GM12878 (cell line): Measurements from ENCODE around the gene PRODH. TPM values are rescaled to one million over a fixed set of nuclear protein-coding genes. Genes with fewer than 3 reads are reported as not detected.

ENCODE experiments used
- ATAC-seq: fragments of 200-7000 bp; cut with Tn5 transposase; 3 replicates; pipeline ENCODE4 v1.9.1; 2020; ENCODE audit warnings: mild to moderate bottlenecking, moderate library complexity
- BruUV-seq: library from RNA; stranded (reverse); fragments of 400-500 nt; replicated peaks from 2 replicates; lab custom pipeline; 2021; lab: Mats Ljungman, UMichigan
- CTCF ChIA-PET: fragments of 300-600 bp; sonication (Branson Sonifier 250); formaldehyde crosslinking; extraction: SDS; loops from one replicate; lab custom pipeline; 2021; ENCODE audit warnings: inconsistent platforms; lab: Yijun Ruan, JAX
- POLR2A ChIA-PET: fragments of 350-600 bp; formaldehyde crosslinking; extraction: SDS; loops from one replicate; lab custom pipeline; 2021; ENCODE audit warnings: inconsistent platforms; lab: Charles Lee
- RAD21 ChIA-PET: fragments of 300-600 bp; sonication (Branson Sonifier 250); formaldehyde crosslinking; loops from one replicate; lab custom pipeline; 2023; ENCODE audit warnings: antibody characterized with exemption; ENCODE audit not compliant: unreplicated experiment; lab: Charles Lee
- SMC1A ChIA-PET: fragments of 300-600 bp; sonication (Branson Sonifier 250); formaldehyde crosslinking; loops from one replicate; lab custom pipeline; 2023; ENCODE audit not compliant: unreplicated experiment, uncharacterized antibody; lab: Charles Lee
- DNase-seq: peaks from one replicate; pipeline ENCODE4 v3.0.0-alpha.2; 2011; ENCODE audit warnings: low read depth, low spot score
- FAIRE-seq: peaks from 3 replicates; lab custom pipeline; 2011; peaks lifted over from hg19 to GRCh38; lab: Jason Lieb, UNC
- H2AFZ ChIP-seq: 2 replicates; pipeline ENCODE4 v1.6.0; 2011; ENCODE audit warnings: low read depth, low read length, control low read depth; ENCODE audit not compliant: control insufficient read depth
- H3K27ac ChIP-seq: 2 replicates; pipeline ENCODE4 v1.5.1; 2011; ENCODE audit warnings: control low read depth; ENCODE audit not compliant: control insufficient read depth, insufficient read depth
- H3K27me3 ChIP-seq, 2 experiments: replicated peaks in 1 of 2; 2 replicates each; pipeline versions ENCODE4 v1.6.0 to v1.6.1; 2011; ENCODE audit warnings: low read length in 1 of 2; ENCODE audit not compliant: control insufficient read depth in 2 of 2, insufficient read depth in 2 of 2
- H3K36me3 ChIP-seq, 2 experiments: 2 replicates each; pipeline ENCODE4 v1.5.1; 2011; ENCODE audit warnings: low read length in 1 of 2; ENCODE audit not compliant: control insufficient read depth in 2 of 2, insufficient read depth in 2 of 2
- H3K4me1 ChIP-seq: 2 replicates; pipeline ENCODE4 v1.6.1; 2011; ENCODE audit warnings: mild to moderate bottlenecking, low read length, moderate library complexity, mixed read lengths; ENCODE audit not compliant: control insufficient read depth, insufficient read depth
- H3K4me2 ChIP-seq: 2 replicates; pipeline ENCODE4 v1.6.0; 2011; ENCODE audit warnings: control low read depth; ENCODE audit not compliant: control insufficient read depth, insufficient read depth
- H3K4me3 ChIP-seq: fragments of 200-600 bp; sonication (generic); 2 replicates; pipeline ENCODE4 v1.5.1; 2016
- H3K79me2 ChIP-seq: 2 replicates; pipeline ENCODE4 v1.6.0; 2011; ENCODE audit warnings: low read length; ENCODE audit not compliant: control insufficient read depth, insufficient read depth
- H3K9ac ChIP-seq: 2 replicates; pipeline ENCODE4 v1.8.0; 2011; ENCODE audit warnings: low read length, control low read depth, mixed read lengths; ENCODE audit not compliant: control insufficient read depth, insufficient read depth
- H3K9me3 ChIP-seq: replicated peaks from 3 replicates; pipeline ENCODE4 v1.5.1; 2011; ENCODE audit warnings: mild to moderate bottlenecking, low read length; ENCODE audit not compliant: control insufficient read depth, insufficient read depth
- H4K20me1 ChIP-seq: 2 replicates; pipeline ENCODE4 v1.6.0; 2011; ENCODE audit not compliant: control insufficient read depth, insufficient read depth
- CBX3 ChIP-seq: fragments of 200-600 bp; sonication (generic); IDR thresholded peaks from 2 replicates; pipeline ENCODE4 v1.6.1; 2016; ENCODE audit warnings: low read depth, borderline replicate concordance
- GABPA ChIP-seq: IDR thresholded peaks from 2 replicates; pipeline ENCODE4 v1.6.1; 2014; ENCODE audit warnings: antibody characterized with exemption, low read depth, mild to moderate bottlenecking, inconsistent platforms
- MYB ChIP-seq: fragments of 150-350 bp; IDR thresholded peaks from 2 replicates; pipeline ENCODE4 v1.6.1; 2014; ENCODE audit warnings: mild to moderate bottlenecking, low read depth, low read length, borderline replicate concordance
- POLR2A ChIP-seq: IDR thresholded peaks from 2 replicates; pipeline ENCODE4 v1.6.1; 2011; ENCODE audit warnings: low read depth, mild to moderate bottlenecking, low read length
- SIN3A ChIP-seq: IDR thresholded peaks from 2 replicates; pipeline ENCODE4 v1.6.1; 2012; ENCODE audit warnings: low read depth, low read length, improper control_type of control experiment
- TCF12 ChIP-seq: IDR thresholded peaks from 2 replicates; pipeline ENCODE4 v1.6.1; 2011; ENCODE audit warnings: low read depth, mild to moderate bottlenecking, low read length
- TCF7 ChIP-seq: IDR thresholded peaks from 2 replicates; pipeline ENCODE4 v1.6.1; 2014; ENCODE audit warnings: antibody characterized with exemption, borderline replicate concordance
- ZZZ3 ChIP-seq: IDR thresholded peaks from 2 replicates; pipeline ENCODE4 v1.6.1; 2011; ENCODE audit warnings: low read depth; ENCODE audit not compliant: control insufficient read depth, insufficient read length
- WGBS: methylation state at CpG from one replicate; pipeline ENCODE4 v1.1.6; 2016; ENCODE audit warnings: low lambda C conversion rate; ENCODE audit not compliant: insufficient replicate concordance, insufficient coverage; ENCODE audit errors: missing lambda C conversion rate; 5-methylcytosine and 5-hydroxymethylcytosine counted together
- in situ Hi-C: fragments of 300-500 bp; cut with MboI; formaldehyde crosslinking; loops from 9 replicates; pipeline ENCODE4 v1.14.3; 2018; ENCODE audit warnings: mixed read lengths
- intact Hi-C: fragments of 100-400 bp; cut with micrococcal nuclease; formaldehyde crosslinking; loops from one replicate; pipeline ENCODE4 v1.14.2; 2022; ENCODE audit not compliant: unreplicated experiment
- polyA plus RNA-seq, 11 experiments: library from polyadenylated mRNA; depleted of rRNA in 4 of 11; unstranded in 6 of 11; stranded (reverse) in 5 of 11; fragments of >200 nt; fragmentation: Nextera tagmentation in 4 of 11; fragmentation: Illumina TruSeq in 1 of 11; extraction: Ambion mirVana in 4 of 11; extraction: Trizol in 1 of 11; gene quantifications; 1 replicate in 1 of 11; 2 replicates in 10 of 11; pipeline versions ENCODE4 v1.2.1 to v1.2.3, GENCODE V29; 2011 to 2016; ENCODE audit warnings: inconsistent platforms in 2 of 11, missing spikeins in 2 of 11, low read depth in 1 of 11
- total RNA-seq, 4 experiments: library from RNA; depleted of rRNA in 3 of 4; stranded (reverse); fragments of >200 nt in 3 of 4; fragmentation: Illumina TruSeq in 1 of 4; extraction: Trizol in 1 of 4; gene quantifications; 2 replicates each; pipeline versions ENCODE4 v1.2.1 to v1.2.3, GENCODE V29; 2013 to 2021
- TF ChIP-seq, protein P1 (sequence below): fragments of 450-650 bp; IDR thresholded peaks from 2 replicates; pipeline ENCODE4 v1.6.1; 2017; ENCODE audit warnings: mild to moderate bottlenecking, moderate library complexity
- TF ChIP-seq, protein P2 (sequence below), 3 experiments: IDR thresholded peaks in 2 of 3; conservative IDR thresholded peaks in 1 of 3; 2 replicates each; pipeline ENCODE4 v1.5.1; 2011; ENCODE audit warnings: low read depth in 3 of 3, low read length in 3 of 3, mild to moderate bottlenecking in 3 of 3, control low read depth in 2 of 3, moderate library complexity in 2 of 3, inconsistent platforms in 1 of 3, mixed read lengths in 1 of 3; ENCODE audit not compliant: control insufficient read depth in 2 of 3, insufficient read depth in 1 of 3; ENCODE audit errors: extremely low read depth in 1 of 3
- TF ChIP-seq, protein P3 (sequence below): IDR thresholded peaks from 2 replicates; pipeline ENCODE4 v1.6.1; 2011; ENCODE audit warnings: mild to moderate bottlenecking, low read depth, low read length, moderate library complexity; ENCODE audit not compliant: insufficient replicate concordance

The PRODH gene
- total and polyA plus RNA-seq, 10 of the 15 experiments (the other 5 are each of a cell fraction or from before 2014, with no cell fraction given): 0.03 to 0.10 (median 0.07) TPM; not detected in 6

DNA sequence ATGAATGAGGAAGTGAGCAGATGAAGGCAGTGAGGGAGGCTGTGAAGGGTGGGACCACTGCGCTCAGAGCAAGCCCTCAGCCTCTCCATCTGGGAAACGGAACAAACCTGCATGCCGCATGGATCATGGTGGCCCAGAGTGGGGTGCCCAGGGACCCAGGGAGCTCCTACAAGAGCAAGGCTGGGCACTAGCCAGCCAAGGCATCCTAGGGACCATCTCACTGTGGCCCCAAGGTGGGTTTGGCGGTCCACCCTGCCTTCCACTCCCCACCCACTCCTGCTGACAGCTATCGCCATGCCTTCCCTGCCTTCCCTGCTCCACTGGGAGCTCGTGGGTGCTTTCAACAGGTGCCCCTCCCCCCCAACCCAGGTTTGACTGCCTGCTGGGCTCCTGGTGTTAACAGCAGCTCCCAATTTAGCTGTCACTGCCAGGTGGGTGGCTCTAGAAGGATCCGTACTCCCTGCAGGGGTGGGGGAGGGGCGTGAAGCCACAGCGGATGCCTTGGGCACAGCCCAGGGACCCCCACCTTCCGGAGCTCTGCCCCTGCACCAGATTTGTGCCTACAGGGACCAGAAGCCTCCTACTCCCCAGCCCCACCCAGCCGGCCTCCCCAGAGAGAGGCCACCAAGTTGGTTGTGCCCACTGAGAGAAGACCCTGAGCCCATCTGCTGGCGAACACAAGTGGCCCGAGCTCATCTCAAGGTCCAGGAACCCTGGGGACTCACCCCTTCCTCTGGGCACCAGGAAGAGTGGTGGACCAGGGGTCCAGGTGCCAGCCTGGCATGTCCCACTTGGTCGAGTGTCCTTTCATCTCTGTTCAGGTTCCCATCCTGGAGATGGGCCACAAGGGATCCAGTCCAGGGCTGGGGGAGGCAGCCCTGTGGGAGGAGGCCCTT, 29.7 kb upstream of the PRODH start:
- no peaks in the 10 kb centered on the region for H3K9me3 ChIP-seq
- no peak overlapping the region for H3K27ac ChIP-seq
- ChIA-PET CTCF (no interaction called here), SMC1A (no interaction called here), POLR2A (no interaction called here), RAD21 (no interaction called here)
- no peak overlapping the region for H3K4me3 ChIP-seq
- H2AFZ ChIP-seq: no peak overlapping the region
- no peaks in the 10 kb centered on the region; a peak in 2 of 4 replicates for H3K27me3 ChIP-seq
- FAIRE-seq: no peak
- H3K36me3 ChIP-seq: no peaks in the 10 kb centered on the region
- TF ChIP-seq SIN3A (no peak), ZZZ3 (no peak), GABPA (no peak), MYB (no peak), TCF7 (no peak), CBX3 (no peak), POLR2A (no peak), TCF12 (no peak)
- TF ChIP-seq, protein P1, sequence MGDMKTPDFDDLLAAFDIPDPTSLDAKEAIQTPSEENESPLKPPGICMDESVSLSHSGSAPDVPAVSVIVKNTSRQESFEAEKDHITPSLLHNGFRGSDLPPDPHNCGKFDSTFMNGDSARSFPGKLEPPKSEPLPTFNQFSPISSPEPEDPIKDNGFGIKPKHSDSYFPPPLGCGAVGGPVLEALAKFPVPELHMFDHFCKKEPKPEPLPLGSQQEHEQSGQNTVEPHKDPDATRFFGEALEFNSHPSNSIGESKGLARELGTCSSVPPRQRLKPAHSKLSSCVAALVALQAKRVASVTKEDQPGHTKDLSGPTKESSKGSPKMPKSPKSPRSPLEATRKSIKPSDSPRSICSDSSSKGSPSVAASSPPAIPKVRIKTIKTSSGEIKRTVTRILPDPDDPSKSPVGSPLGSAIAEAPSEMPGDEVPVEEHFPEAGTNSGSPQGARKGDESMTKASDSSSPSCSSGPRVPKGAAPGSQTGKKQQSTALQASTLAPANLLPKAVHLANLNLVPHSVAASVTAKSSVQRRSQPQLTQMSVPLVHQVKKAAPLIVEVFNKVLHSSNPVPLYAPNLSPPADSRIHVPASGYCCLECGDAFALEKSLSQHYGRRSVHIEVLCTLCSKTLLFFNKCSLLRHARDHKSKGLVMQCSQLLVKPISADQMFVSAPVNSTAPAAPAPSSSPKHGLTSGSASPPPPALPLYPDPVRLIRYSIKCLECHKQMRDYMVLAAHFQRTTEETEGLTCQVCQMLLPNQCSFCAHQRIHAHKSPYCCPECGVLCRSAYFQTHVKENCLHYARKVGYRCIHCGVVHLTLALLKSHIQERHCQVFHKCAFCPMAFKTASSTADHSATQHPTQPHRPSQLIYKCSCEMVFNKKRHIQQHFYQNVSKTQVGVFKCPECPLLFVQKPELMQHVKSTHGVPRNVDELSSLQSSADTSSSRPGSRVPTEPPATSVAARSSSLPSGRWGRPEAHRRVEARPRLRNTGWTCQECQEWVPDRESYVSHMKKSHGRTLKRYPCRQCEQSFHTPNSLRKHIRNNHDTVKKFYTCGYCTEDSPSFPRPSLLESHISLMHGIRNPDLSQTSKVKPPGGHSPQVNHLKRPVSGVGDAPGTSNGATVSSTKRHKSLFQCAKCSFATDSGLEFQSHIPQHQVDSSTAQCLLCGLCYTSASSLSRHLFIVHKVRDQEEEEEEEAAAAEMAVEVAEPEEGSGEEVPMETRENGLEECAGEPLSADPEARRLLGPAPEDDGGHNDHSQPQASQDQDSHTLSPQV: no peak
- TF ChIP-seq, protein P2, sequence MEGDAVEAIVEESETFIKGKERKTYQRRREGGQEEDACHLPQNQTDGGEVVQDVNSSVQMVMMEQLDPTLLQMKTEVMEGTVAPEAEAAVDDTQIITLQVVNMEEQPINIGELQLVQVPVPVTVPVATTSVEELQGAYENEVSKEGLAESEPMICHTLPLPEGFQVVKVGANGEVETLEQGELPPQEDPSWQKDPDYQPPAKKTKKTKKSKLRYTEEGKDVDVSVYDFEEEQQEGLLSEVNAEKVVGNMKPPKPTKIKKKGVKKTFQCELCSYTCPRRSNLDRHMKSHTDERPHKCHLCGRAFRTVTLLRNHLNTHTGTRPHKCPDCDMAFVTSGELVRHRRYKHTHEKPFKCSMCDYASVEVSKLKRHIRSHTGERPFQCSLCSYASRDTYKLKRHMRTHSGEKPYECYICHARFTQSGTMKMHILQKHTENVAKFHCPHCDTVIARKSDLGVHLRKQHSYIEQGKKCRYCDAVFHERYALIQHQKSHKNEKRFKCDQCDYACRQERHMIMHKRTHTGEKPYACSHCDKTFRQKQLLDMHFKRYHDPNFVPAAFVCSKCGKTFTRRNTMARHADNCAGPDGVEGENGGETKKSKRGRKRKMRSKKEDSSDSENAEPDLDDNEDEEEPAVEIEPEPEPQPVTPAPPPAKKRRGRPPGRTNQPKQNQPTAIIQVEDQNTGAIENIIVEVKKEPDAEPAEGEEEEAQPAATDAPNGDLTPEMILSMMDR (IDR thresholded peaks at IDR 0.05 in 2 of 3, conservative IDR thresholded peaks at IDR 0.05 in 1 of 3; ENCODE audit: control insufficient read depth in 2 of 3, extremely low read depth in 1 of 3, insufficient read depth in 1 of 3, low read depth in 3 of 3, low read length in 3 of 3): no peak
- TF ChIP-seq, protein P3, sequence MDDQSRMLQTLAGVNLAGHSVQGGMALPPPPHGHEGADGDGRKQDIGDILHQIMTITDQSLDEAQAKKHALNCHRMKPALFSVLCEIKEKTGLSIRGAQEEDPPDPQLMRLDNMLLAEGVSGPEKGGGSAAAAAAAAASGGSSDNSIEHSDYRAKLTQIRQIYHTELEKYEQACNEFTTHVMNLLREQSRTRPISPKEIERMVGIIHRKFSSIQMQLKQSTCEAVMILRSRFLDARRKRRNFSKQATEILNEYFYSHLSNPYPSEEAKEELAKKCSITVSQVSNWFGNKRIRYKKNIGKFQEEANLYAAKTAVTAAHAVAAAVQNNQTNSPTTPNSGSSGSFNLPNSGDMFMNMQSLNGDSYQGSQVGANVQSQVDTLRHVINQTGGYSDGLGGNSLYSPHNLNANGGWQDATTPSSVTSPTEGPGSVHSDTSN: no peak
- ATAC-seq: no peak
- no peak overlapping the region for H3K4me2 ChIP-seq
- no TSS peak for BruUV-seq
- no peaks in the 10 kb centered on the region for H4K20me1 ChIP-seq
- in situ Hi-C loops: no loop called here
- intact Hi-C loops: no loop called here
- no peaks in the 10 kb centered on the region for H3K79me2 ChIP-seq
- H3K9ac ChIP-seq: no peak overlapping the region
- H3K4me1 ChIP-seq: no peaks in the 10 kb centered on the region
- no peak for DNase-seq
- 30% methylated on average over 10 of the region's 14 CpGs for WGBS
